Gastrocnemius medialis (tissue), 4 donors: ENCODE data around the gene ANKRD63. TPM values are rescaled to one million over a fixed set of nuclear protein-coding genes. Genes with fewer than 3 reads are reported as not detected.

Source experiments
- ATAC-seq, 2 donors: fragments of 150-250 bp; one replicate each; pipeline ENCODE4 v1.9.1; 2016
- DNase-seq, 2 donors: peaks; one replicate each; pipeline ENCODE4 v3.0.0-alpha.2; 2019
- H3K27ac ChIP-seq, 4 donors: fragments of 200-600 bp; sonication (generic); 1 replicate in 1 of 4; 2 replicates in 3 of 4; pipeline ENCODE4 v1.5.1; 2016 to 2018; ENCODE audit warnings: mild to moderate bottlenecking in 2 of 4, moderate library complexity in 1 of 4
- H3K27me3 ChIP-seq, 3 donors: fragments of 200-600 bp; sonication (generic) in 2 of 3; 1 replicate in 1 of 3; 2 replicates in 2 of 3; pipeline versions ENCODE4 v1.5.1 to v1.6.0; 2016 to 2019; ENCODE audit warnings: mild to moderate bottlenecking in 1 of 3, moderate library complexity in 1 of 3
- H3K36me3 ChIP-seq, 2 donors: fragments of 200-600 bp; sonication (generic) in 1 of 2; one replicate each; pipeline ENCODE4 v1.5.1; 2017 to 2018
- H3K4me1 ChIP-seq, 2 donors: fragments of 200-600 bp; sonication (generic) in 1 of 2; one replicate each; pipeline ENCODE4 v1.5.1; 2016 to 2017; ENCODE audit warnings: mild to moderate bottlenecking in 2 of 2
- H3K4me3 ChIP-seq, 4 donors: fragments of 200-600 bp; sonication (generic) in 3 of 4; 1 replicate in 1 of 4; 2 replicates in 3 of 4; pipeline ENCODE4 v1.5.1; 2016 to 2019; ENCODE audit warnings: mild to moderate bottlenecking in 2 of 4
- H3K9me3 ChIP-seq, 3 donors: fragments of 200-600 bp; sonication (generic) in 2 of 3; 1 replicate in 1 of 3; 2 replicates in 2 of 3; pipeline ENCODE4 v1.5.1; 2016 to 2019
- CTCF ChIP-seq, 5 experiments: fragments of 450-650 bp in 3 of 5; fragments of 200-600 bp in 2 of 5; sonication (generic) in 2 of 5; IDR thresholded peaks in 4 of 5; conservative IDR thresholded peaks in 1 of 5; 1 replicate in 4 of 5; 2 replicates in 1 of 5; pipeline ENCODE4 v1.5.1; 2016 to 2019; ENCODE audit warnings: antibody characterized with exemption in 5 of 5, mild to moderate bottlenecking in 3 of 5, moderate library complexity in 3 of 5
- POLR2A ChIP-seq, 2 donors: fragments of 450-650 bp; IDR thresholded peaks; one replicate each; pipeline ENCODE4 v1.6.1; 2017; ENCODE audit warnings: antibody characterized with exemption in 2 of 2, mild to moderate bottlenecking in 2 of 2, moderate library complexity in 2 of 2
- in situ Hi-C, 4 donors: fragments of 200-750 bp; cut with MboI; loops; one replicate each; pipeline versions ENCODE4 v1.15.0 to v1.8.0; 2017; ENCODE audit warnings: low sequenced_read_pairs in 4 of 4
- intact Hi-C: fragments of 100-400 bp; cut with DNase I; formaldehyde crosslinking; loops from one replicate; pipeline ENCODE4 v1.15.1; 2023; ENCODE audit warnings: low total_unique reads
- total RNA-seq, 4 donors: library from RNA; depleted of rRNA; stranded (reverse); fragments of >200 nt; gene quantifications; one replicate each; pipeline versions ENCODE4 v1.1.0 to v1.2.3, GENCODE V29; 2016

ANKRD63 gene
- total RNA-seq, 4 donors from 2014 or later = not detected

- no peaks in the 10 kb centered on the region for H3K9me3 ChIP-seq
- no peaks in the 10 kb centered on the region for H3K36me3 ChIP-seq
- ATAC-seq (no peak), DNase-seq (no peak)
- intact Hi-C loops (no loop called here), in situ Hi-C loops (no loop called here)
- H3K4me3 ChIP-seq = no peak overlapping the region
- peaks cover 0 to 8% of the 10 kb centered on the region in 2 donors for H3K4me1 ChIP-seq
- no peaks in the 10 kb centered on the region for H3K27me3 ChIP-seq
- no peak overlapping the region for H3K27ac ChIP-seq
- TF ChIP-seq POLR2A (IDR thresholded peaks at IDR 0.05) = no peak
- no peak for TF ChIP-seq CTCF (IDR thresholded peaks at IDR 0.05 in 4 of 5, conservative IDR thresholded peaks at IDR 0.05 in 1 of 5)
These were observed 17.5 kb downstream of the ANKRD63 start for GRCh38 chr15:40265355-40265754.

- peaks cover 0 to 8% of the 10 kb centered on the region in 2 donors for H3K4me1 ChIP-seq
- no peaks in the 10 kb centered on the region for H3K9me3 ChIP-seq
- no peak overlapping the region for H3K27ac ChIP-seq
- no peak overlapping the region for H3K4me3 ChIP-seq
- ATAC-seq (no peak), DNase-seq (no peak)
- intact Hi-C loops = loop anchor here (5.0 kb wide), 1 partner anchor 37 kb away; no protein-coding TSS in a partner anchor
- in situ Hi-C loops = no loop called here
- H3K27me3 ChIP-seq = no peaks in the 10 kb centered on the region
- H3K36me3 ChIP-seq = no peaks in the 10 kb centered on the region
- no peak for TF ChIP-seq POLR2A (IDR thresholded peaks at IDR 0.05)
These were observed 18.3 kb downstream of the ANKRD63 start for GRCh38 chr15:40264321-40265153.

- H3K36me3 ChIP-seq = no peaks in the 10 kb centered on the region
- TF ChIP-seq POLR2A (IDR thresholded peaks at IDR 0.05) (no peak), CTCF (IDR thresholded peaks at IDR 0.05 in 4 of 5, conservative IDR thresholded peaks at IDR 0.05 in 1 of 5) (no peak)
- H3K4me3 ChIP-seq = no peak overlapping the region
- no peaks in the 10 kb centered on the region for H3K27me3 ChIP-seq
- H3K4me1 ChIP-seq = peaks cover 0 to 8% of the 10 kb centered on the region in 2 donors
- in situ Hi-C loops (no loop called here), intact Hi-C loops (loop anchor here (5.0 kb wide), 1 partner anchor 36 kb away; no protein-coding TSS in a partner anchor)
- DNase-seq = no peak
- peak overlapping the region in 2 of 4 donors; percentile 7 to 49 for H3K27ac ChIP-seq
- ATAC-seq = peak; percentile 62 to 82
- no peaks in the 10 kb centered on the region for H3K9me3 ChIP-seq
These were observed 19.7 kb downstream of the ANKRD63 start for GRCh38 chr15:40263024-40263754.

- TF ChIP-seq CTCF (IDR thresholded peaks at IDR 0.05 in 4 of 5, conservative IDR thresholded peaks at IDR 0.05 in 1 of 5) (no peak), POLR2A (IDR thresholded peaks at IDR 0.05) (no peak)
- DNase-seq (no peak), ATAC-seq (no peak)
- in situ Hi-C loops = no loop called here
- Histone ChIP-seq H3K27ac (no peak overlapping the region), H3K4me1 (peaks cover 0 to 8% of the 10 kb centered on the region in 2 donors), H3K9me3 (no peaks in the 10 kb centered on the region), H3K36me3 (no peaks in the 10 kb centered on the region), H3K27me3 (no peaks in the 10 kb centered on the region), H3K4me3 (no peak overlapping the region)
- intact Hi-C loops = no loop called here
These were observed 23.8 kb downstream of the ANKRD63 start for GRCh38 chr15:40259021-40259420.

GRCh38 chr15:40258544-40258943 is 24.3 kb downstream of the ANKRD63 start:
- H3K4me1 ChIP-seq = peaks cover 2 to 4% of the 10 kb centered on the region in 2 donors
- H3K9me3 ChIP-seq = no peaks in the 10 kb centered on the region
- no peak overlapping the region for H3K4me3 ChIP-seq
- DNase-seq = no peak
- no peak for TF ChIP-seq POLR2A (IDR thresholded peaks at IDR 0.05)
- TF ChIP-seq CTCF (IDR thresholded peaks at IDR 0.05 in 4 of 5, conservative IDR thresholded peaks at IDR 0.05 in 1 of 5) = no peak
- no peak overlapping the region for H3K27ac ChIP-seq
- no peak for ATAC-seq
- in situ Hi-C loops (no loop called here), intact Hi-C loops (no loop called here)
- no peaks in the 10 kb centered on the region for H3K27me3 ChIP-seq
- H3K36me3 ChIP-seq = no peaks in the 10 kb centered on the region
